Measurements from ENCODE around the gene SF3B2. TPM values are rescaled to one million over a fixed set of nuclear protein-coding genes. Genes with fewer than 3 reads are reported as not detected.

SF3B2 gene
- total RNA-seq, 2 experiments from 2014 or later = 231 to 246 TPM

- POLR2A ChIA-PET = no interaction called here
- H3K9me3 Mint-ChIP-seq = no peaks in the 10 kb centered on the region
Observed at GRCh38 chr11:66026017-66026529, 26.1 kb upstream of the SF3B2 start, which contains the start of gene CATSPER1. CATSPER1 (minus strand) TSS chr11:66026479; CDS start chr11:66026379, 100 bp downstream.

DNA sequence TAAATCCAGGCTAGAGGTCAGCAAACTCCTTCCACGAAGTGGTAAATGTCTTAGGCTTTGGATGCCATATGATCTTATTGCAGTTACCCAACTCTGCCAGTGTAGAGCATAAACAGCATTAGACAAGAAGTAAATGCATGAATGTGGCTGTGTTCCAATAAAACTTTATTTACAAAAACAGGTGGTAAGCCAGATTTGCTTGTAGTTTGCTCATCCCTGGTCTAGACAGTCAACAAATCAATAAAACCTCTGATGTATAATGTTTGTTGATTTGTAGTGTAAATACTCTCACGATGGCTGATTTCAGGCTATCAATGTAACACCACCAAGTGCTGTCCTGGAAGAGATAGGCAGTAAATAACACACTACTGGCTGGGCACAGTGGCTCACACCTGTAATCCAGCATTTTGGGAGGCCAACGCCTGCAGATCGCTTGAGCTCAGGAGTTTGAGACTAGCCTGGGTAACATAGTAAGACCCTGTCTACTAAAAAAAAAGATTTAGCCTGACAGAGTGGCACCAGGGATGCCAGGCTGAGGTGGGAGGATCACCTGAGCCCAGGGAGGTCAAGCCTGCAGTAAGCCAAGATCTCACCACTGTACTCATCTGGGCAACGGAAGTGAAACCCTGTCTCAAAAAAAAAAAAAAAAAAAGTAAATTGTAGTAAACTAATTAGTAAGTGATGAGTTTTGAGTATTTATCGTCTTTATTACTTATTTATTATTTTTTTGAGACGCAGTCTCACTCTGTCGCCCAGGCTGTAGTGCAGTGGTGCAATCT is 19.0 kb upstream of the SF3B2 start:
- Mint-ChIP-seq H3K27ac (no peak overlapping the region), H3K27me3 (peaks cover 6% of the 10 kb centered on the region), H3K36me3 (no peaks in the 10 kb centered on the region), H3K9me3 (no peaks in the 10 kb centered on the region), H3K4me3 (no peak overlapping the region), H3K4me1 (no peaks in the 10 kb centered on the region)
- DNase-seq = no peak
- POLR2A ChIA-PET = no interaction called here
- no peak for ATAC-seq (ENCODE audit: low read depth)

More at GRCh38 chr11:66026017-66026529, 26.1 kb upstream of the SF3B2 start, which contains the start of gene CATSPER1:
- peaks cover 11% of the 10 kb centered on the region for H3K27me3 Mint-ChIP-seq
- H3K36me3 Mint-ChIP-seq = no peaks in the 10 kb centered on the region
- no peak within 1 kb of the TSS for H3K27ac Mint-ChIP-seq
- H3K4me1 Mint-ChIP-seq = peaks cover 6% of the 10 kb centered on the region
- no peak for ATAC-seq (ENCODE audit: low read depth)
- no peak for DNase-seq
- H3K4me3 Mint-ChIP-seq = no peak within 1 kb of the TSS

- Mint-ChIP-seq H3K36me3 (no peaks in the 10 kb centered on the region), H3K27me3 (peaks cover 11% of the 10 kb centered on the region), H3K9me3 (no peaks in the 10 kb centered on the region), H3K4me1 (no peaks in the 10 kb centered on the region), H3K4me3 (no peak overlapping the region), H3K27ac (no peak overlapping the region)
- ATAC-seq (ENCODE audit: low read depth) (no peak), DNase-seq (no peak)
- POLR2A ChIA-PET = interaction anchor here (0.6 kb wide), 1 partner anchor 325 kb away, joined by 4 read pairs; no protein-coding TSS in a partner anchor
Observed at GRCh38 chr11:66035653-66036333, 16.4 kb upstream of the SF3B2 start.

DNA sequence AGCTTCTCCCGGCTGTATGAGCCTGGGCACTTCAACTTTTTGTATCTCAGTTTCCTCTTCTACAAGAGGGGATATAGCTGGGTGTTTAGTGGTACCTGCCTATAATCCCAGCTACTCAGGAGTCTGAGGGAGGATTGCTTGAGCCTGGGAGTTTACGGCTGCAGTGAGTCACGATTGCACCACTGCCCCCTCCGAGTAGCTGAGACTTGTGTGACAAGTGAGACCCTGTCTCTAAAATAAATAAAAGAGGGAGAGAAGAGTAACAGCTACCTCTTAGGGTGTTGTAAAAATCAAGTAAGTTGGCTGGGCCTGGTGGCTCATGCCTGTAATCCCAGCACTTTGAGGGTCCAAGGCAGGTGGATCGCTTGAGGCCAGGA is 15.8 kb upstream of the SF3B2 start:
- ATAC-seq (ENCODE audit: low read depth) (no peak), DNase-seq (no peak)
- no peaks in the 10 kb centered on the region for H3K4me1 Mint-ChIP-seq
- peaks cover 14% of the 10 kb centered on the region for H3K27me3 Mint-ChIP-seq
- no peaks in the 10 kb centered on the region for H3K9me3 Mint-ChIP-seq
- no peak overlapping the region for H3K27ac Mint-ChIP-seq
- H3K4me3 Mint-ChIP-seq = no peak overlapping the region
- POLR2A ChIA-PET = no interaction called here
- H3K36me3 Mint-ChIP-seq = no peaks in the 10 kb centered on the region

- Mint-ChIP-seq H3K27ac (no peak overlapping the region), H3K27me3 (peaks cover 17% of the 10 kb centered on the region), H3K36me3 (no peaks in the 10 kb centered on the region), H3K9me3 (no peaks in the 10 kb centered on the region), H3K4me1 (no peaks in the 10 kb centered on the region), H3K4me3 (no peak overlapping the region)
- POLR2A ChIA-PET = no interaction called here
- no peak for DNase-seq
- ATAC-seq (ENCODE audit: low read depth) = no peak
Observed at GRCh38 chr11:66037327-66037726, 14.8 kb upstream of the SF3B2 start.

- H3K9me3 Mint-ChIP-seq = no peaks in the 10 kb centered on the region
- no peak for ATAC-seq (ENCODE audit: low read depth)
- H3K4me3 Mint-ChIP-seq = no peak overlapping the region
Observed at GRCh38 chr11:66039765-66040164, 12.4 kb upstream of the SF3B2 start.

DNA sequence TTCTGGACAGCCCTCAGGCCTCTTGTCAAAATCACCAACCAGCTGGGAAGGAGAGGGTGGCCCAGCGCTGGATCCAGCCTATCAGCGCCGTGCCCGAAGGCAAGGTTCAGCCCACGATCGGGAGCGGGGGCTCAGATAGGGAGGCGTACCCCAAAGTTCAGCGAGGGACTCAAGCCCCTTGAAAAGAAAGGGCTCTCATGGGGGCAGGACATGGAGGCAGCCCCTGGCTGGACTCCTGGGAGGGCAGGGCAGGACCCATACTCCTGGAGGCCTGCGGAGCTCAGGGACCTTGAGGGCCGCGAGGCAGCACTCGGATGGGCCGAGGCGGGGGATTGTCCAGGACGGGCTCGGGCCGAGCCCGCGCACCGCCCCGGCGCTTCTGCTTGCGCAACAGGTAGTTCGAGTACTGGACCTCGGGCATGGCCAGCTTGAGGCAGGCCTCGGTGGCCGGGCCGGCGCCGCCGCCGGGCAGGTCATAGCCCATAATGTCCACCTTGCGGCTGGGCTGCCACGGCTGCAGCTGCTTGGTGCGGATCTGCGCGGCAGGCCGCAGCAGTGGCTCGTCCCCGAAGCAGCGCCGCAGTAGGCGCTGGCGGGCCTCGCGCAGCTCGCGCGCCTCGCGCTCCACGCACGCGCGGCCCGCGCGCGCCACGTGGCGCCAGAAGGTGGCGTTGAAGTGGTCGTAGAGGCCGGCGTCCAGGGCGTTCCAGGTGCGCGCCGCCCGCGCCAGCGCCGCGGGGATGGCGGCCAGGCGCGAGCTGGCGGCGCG is 9.8 kb upstream of the SF3B2 start:
- POLR2A ChIA-PET = no interaction called here

More at GRCh38 chr11:66039765-66040164, 12.4 kb upstream of the SF3B2 start:
- no peak for DNase-seq
- POLR2A ChIA-PET = no interaction called here
- Mint-ChIP-seq H3K27me3 (peaks cover 15% of the 10 kb centered on the region), H3K36me3 (no peaks in the 10 kb centered on the region), H3K27ac (no peak overlapping the region), H3K4me1 (peaks cover 3% of the 10 kb centered on the region)

GRCh38 chr11:66042996-66043906 is 8.9 kb upstream of the SF3B2 start:
- H3K4me3 Mint-ChIP-seq = no peak overlapping the region
- peaks cover 22% of the 10 kb centered on the region for H3K27me3 Mint-ChIP-seq
- H3K9me3 Mint-ChIP-seq = no peaks in the 10 kb centered on the region
- H3K36me3 Mint-ChIP-seq = no peaks in the 10 kb centered on the region
- ATAC-seq (ENCODE audit: low read depth) (no peak), DNase-seq (no peak)
- POLR2A ChIA-PET = no interaction called here
- no peak overlapping the region for H3K27ac Mint-ChIP-seq
- peaks cover 6% of the 10 kb centered on the region for H3K4me1 Mint-ChIP-seq

More for the DNA sequence above, 9.8 kb upstream of the SF3B2 start:
- Mint-ChIP-seq H3K27ac (no peak overlapping the region), H3K4me1 (peaks cover 6% of the 10 kb centered on the region), H3K9me3 (no peaks in the 10 kb centered on the region), H3K27me3 (peaks cover 16% of the 10 kb centered on the region), H3K4me3 (no peak overlapping the region), H3K36me3 (no peaks in the 10 kb centered on the region)
- no peak for DNase-seq
- ATAC-seq (ENCODE audit: low read depth) = no peak

- Mint-ChIP-seq H3K4me3 (peak overlapping the region; percentile 18), H3K4me1 (peaks cover 10% of the 10 kb centered on the region), H3K36me3 (no peaks in the 10 kb centered on the region), H3K27ac (no peak overlapping the region), H3K9me3 (no peaks in the 10 kb centered on the region), H3K27me3 (peaks cover 23% of the 10 kb centered on the region)
- DNase-seq = no peak
- ATAC-seq (ENCODE audit: low read depth) = peak; percentile 8
- POLR2A ChIA-PET = no interaction called here
Observed at GRCh38 chr11:66044757-66045156, 7.4 kb upstream of the SF3B2 start.

DNA sequence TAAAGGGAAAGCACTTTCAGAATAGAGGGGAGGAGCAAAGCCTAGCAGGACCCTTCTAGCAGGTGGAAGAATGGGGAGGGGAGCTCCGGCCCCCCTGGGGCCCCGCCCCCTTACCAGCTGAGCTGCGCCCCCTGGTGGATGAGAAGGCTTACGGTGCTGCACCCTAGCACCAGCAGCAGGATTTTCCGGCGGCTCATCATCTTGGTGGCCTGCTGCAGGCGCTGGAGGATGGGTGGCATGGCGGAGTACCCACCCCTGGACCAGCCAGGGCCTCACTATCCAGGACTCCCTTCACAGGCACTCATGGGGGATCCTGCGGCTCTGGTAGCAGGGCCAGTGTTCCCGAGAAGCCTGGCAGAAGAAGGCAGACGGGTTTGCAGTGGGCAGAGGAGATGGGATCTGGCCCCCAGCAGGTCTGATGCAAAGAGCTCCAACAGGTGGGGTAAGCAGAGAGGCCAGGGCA is 7.0 kb upstream of the SF3B2 start:
- no peak overlapping the region for H3K27ac Mint-ChIP-seq
- POLR2A ChIA-PET = no interaction called here
- H3K4me3 Mint-ChIP-seq = peak overlapping the region; percentile 18
- H3K27me3 Mint-ChIP-seq = peaks cover 21% of the 10 kb centered on the region
- peaks cover 10% of the 10 kb centered on the region for H3K4me1 Mint-ChIP-seq
- peak; percentile 90 for ATAC-seq (ENCODE audit: low read depth)
- no peaks in the 10 kb centered on the region for H3K9me3 Mint-ChIP-seq
- no peaks in the 10 kb centered on the region for H3K36me3 Mint-ChIP-seq
- peak; percentile 84 for DNase-seq

DNA sequence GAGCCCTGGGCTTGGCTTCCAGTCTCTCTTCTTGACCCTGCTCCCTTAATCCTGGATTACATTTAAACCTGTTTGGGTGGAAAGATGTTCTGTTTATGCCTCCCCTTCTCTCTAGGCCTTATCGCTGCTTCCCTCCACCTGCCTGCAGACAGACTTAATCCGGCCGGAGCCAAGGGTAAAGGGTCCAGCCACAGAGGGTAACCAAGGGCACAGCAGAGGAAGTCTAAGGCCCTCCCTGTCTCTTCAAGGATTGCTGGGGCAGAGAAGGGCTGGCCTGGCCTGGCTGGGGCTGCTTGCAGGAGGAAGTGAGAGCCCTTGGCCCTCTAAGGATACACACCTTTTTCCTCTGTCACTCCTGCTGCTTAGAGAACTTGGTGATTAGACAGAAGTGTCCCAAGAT is 5.3 kb upstream of the SF3B2 start:
- POLR2A ChIA-PET = interaction anchor here (1.8 kb wide), 1 partner anchor 44 kb away, joined by 6 read pairs; the partner anchor contains the start of genes BANF1 and EIF1AD
- Mint-ChIP-seq H3K27me3 (peaks cover 14% of the 10 kb centered on the region), H3K27ac (no peak overlapping the region), H3K4me3 (no peak overlapping the region), H3K36me3 (no peaks in the 10 kb centered on the region), H3K4me1 (peaks cover 20% of the 10 kb centered on the region), H3K9me3 (no peaks in the 10 kb centered on the region)
- ATAC-seq (ENCODE audit: low read depth) = no peak
- DNase-seq = no peak

DNA sequence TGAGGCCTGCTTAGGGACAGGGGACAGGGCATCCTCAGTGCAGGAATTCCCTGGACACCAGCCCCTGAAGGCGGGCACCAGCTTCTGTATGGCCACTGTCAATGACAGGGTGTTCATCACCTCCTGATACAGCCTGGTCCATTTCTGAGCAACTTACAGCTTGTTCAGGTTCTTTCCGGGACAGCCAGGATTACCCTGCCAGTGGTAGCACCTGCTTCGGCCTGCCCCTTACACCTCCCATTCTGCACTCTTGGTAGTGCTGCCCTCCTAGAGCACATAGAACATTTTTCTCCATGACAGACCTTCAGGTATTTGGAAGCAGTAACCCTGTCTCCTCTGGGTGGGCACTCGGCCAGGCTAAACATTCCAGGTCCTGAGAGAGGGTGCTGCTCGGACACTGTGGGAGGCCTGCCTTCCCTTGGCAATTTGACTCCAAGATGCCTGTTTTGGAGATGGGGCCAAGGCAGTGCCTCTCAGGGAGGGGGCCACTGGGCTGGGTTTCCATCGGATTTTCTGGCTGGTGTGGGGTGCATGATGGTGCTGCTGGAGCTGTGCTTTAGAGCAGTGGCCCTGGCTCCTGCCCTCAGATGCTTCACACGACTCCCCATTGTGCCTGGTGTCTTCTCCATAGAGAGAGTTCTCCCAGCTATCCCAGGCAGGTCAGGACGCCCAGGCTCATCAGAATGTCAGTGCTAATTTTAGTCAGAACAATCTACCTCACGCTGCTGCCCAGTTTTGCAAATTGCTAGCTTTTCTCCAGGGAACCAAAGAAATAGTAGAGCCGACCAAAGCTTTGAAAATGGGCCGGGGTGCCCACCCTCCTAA is 4.4 kb upstream of the SF3B2 start:
- no peak for ATAC-seq (ENCODE audit: low read depth)
- no peak for DNase-seq
- Mint-ChIP-seq H3K9me3 (no peaks in the 10 kb centered on the region), H3K4me1 (peaks cover 21% of the 10 kb centered on the region), H3K27me3 (peaks cover 14% of the 10 kb centered on the region), H3K27ac (no peak overlapping the region), H3K4me3 (no peak overlapping the region), H3K36me3 (peaks cover 5% of the 10 kb centered on the region)
- POLR2A ChIA-PET = interaction anchor here (0.5 to 1.8 kb wide), 2 partner anchors 10 to 45 kb away, joined by 4 to 6 read pairs; partner anchors contain the start of genes BANF1 and EIF1AD

Measured in activated naive CD8-positive, alpha-beta T cell treated with anti-CD3 and anti-CD28 coated beads, Interleukin-2, amount 10 ng/mL, durations not matched to agents 7 days and 5 days (primary cell).